ENCODE measurements around the gene CHRD. TPM values are rescaled to one million over a fixed set of nuclear protein-coding genes. Genes with fewer than 3 reads are reported as not detected.

CHRD gene
- total RNA-seq, result 6.0 TPM

DNA sequence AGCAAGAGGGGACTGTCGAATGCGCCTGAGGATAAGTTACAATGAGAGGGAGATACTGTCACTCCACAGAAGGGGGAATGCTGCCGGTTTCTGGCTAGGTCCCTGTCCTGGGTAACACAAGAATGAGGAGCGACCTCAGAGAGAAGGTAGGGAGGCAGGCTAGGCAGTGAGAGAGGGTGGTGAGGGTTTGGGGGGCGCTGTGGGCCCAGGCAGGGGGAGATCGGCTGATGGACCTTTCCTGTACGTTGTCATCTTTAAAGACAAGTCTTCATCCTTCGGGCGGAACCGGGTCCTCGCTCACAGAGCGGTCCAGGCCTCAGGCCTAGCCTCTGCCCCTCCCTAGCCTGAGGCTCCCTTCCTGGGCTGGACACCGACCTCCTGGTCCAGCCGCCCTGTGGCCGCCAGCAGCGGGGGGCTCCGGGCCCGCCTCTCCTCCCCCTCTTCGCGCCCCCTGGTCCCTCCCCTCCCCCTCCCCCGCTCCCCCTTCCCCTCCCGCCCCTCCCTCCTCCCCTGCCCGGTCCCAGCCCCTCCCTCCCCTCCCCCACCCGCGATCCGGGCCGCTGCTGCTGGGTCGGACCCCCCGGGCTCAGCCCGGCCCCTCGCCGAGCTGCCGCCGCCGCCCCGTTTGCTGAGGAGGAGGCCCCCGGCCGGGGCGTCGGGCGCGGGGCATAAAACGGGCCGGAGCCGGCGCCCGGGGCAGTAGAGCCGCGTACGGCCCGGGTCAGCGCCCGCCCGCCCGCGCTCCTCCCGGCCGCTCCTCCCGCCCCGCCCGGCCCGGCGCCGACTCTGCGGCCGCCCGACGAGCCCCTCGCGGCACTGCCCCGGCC lies at the start of gene CHRD:
TSS of gene CHRD (plus strand) at position 697 of the 827 bp plus-strand sequence. CDS start 265 bp downstream, outside the sequence.

DNA sequence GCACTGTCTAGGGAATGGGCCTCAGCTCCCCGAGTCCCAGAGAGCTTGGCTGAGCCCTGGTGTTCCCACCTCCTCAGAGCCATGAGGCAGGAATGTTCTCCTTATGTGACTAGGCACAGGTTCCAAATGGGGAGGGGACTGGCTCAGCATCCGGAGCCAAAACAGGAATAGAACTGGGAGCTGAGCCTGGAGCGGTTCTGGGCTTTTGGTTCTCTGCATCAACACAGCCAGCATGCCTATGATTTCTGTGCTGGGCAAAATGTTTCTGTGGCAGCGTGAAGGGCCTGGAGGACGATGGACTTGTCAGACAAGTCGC lies 42.5 kb upstream of the CHRD start, which contains the start of gene FAM131A:
TSS of gene FAM131A (plus strand) at position 202 of the 316 bp plus-strand sequence. CDS start at position 233, 31 bp downstream.

GRCh38 chr3:184361532-184361931 lies 18.3 kb upstream of the CHRD start, which contains the start of the genes CLCN2 and POLR2H:
Gene CLCN2, minus strand, starts transcription at chr3:184361605. Its CDS starts 126 bp downstream, at chr3:184361479.
Gene POLR2H, plus strand, starts transcription at chr3:184361710. Its CDS starts 1,783 bp downstream, at chr3:184363493.

GRCh38 chr3:184377882-184378445 lies 1.9 kb upstream of the CHRD start, which contains the start of gene THPO:
Gene THPO, minus strand, starts transcription at chr3:184378207. Its CDS starts 1,948 bp downstream, at chr3:184376259.

Other genes starting within 250 kb of the CHRD start
- gene EIF2B5, start 244.7 kb upstream of the CHRD start, total RNA-seq, result 40.1 TPM
- 39.4 TPM for gene DVL3, start 224.7 kb upstream of the CHRD start, total RNA-seq
- 388 TPM for gene AP2M1, start 205.2 kb upstream of the CHRD start, total RNA-seq
- gene ABCF3, start 193.9 kb upstream of the CHRD start, total RNA-seq, result 72.2 TPM
- 3.9 TPM for gene VWA5B2, start 150.5 kb upstream of the CHRD start, total RNA-seq
- gene ALG3, start 131.1 kb upstream of the CHRD start, total RNA-seq, result 15.2 TPM
- gene EEF1AKMT4, start 130.4 kb upstream of the CHRD start, total RNA-seq, result 0.92 TPM
- gene CAMK2N2, start 118.5 kb upstream of the CHRD start, total RNA-seq, result 15.0 TPM
- 18.7 TPM for gene ECE2, start 104.0 kb upstream of the CHRD start, total RNA-seq
- 291 TPM for gene PSMD2, start 80.8 kb upstream of the CHRD start, total RNA-seq
- gene EIF4G1, start 65.4 kb upstream of the CHRD start, total RNA-seq, result 119 TPM
- gene FAM131A, start 42.5 kb upstream of the CHRD start, total RNA-seq, result 62.5 TPM
- gene CLCN2, start 18.4 kb upstream of the CHRD start, total RNA-seq, result 12.2 TPM
- 35.3 TPM for gene POLR2H, start 18.3 kb upstream of the CHRD start, total RNA-seq
- not detected for gene THPO, start 1.8 kb upstream of the CHRD start, total RNA-seq
- gene EPHB3, start 181.7 kb downstream of the CHRD start, total RNA-seq, result 20.5 TPM